Lower leg skin (tissue), 4 donors: Measurements from ENCODE around the gene IER5. TPM values are rescaled to one million over a fixed set of nuclear protein-coding genes. Genes with fewer than 3 reads are reported as not detected.

Experiments
- DNase-seq, 2 donors: peaks; one replicate each; pipeline ENCODE4 v3.0.0-alpha.2; 2019; ENCODE audit warnings: low spot score in 2 of 2
- H3K4me3 ChIP-seq: fragments of 200-600 bp; sonication (generic); 2 replicates; pipeline ENCODE4 v1.5.1; 2017; ENCODE audit warnings: mild to moderate bottlenecking, low read depth; ENCODE audit not compliant: poor library complexity, severe bottlenecking
- POLR2A ChIP-seq, 2 donors: fragments of 450-650 bp; IDR thresholded peaks; one replicate each; pipeline ENCODE4 v1.6.1; 2016 to 2017; ENCODE audit warnings: antibody characterized with exemption in 2 of 2, mild to moderate bottlenecking in 1 of 2, moderate library complexity in 1 of 2
- WGBS, 2 donors: methylation state at CpG; one replicate each; pipeline ENCODE4 v1.1.5; 2018; 5-methylcytosine and 5-hydroxymethylcytosine counted together
- intact Hi-C: fragments of 100-400 bp; cut with DNase I; formaldehyde crosslinking; loops from one replicate; pipeline ENCODE4 v1.15.0; 2023; ENCODE audit warnings: low total_unique reads
- total RNA-seq, 4 donors: library from RNA; depleted of rRNA; stranded (reverse); fragments of >200 nt; gene quantifications; one replicate each; pipeline ENCODE4 v1.1.0, GENCODE V29; 2016
- TF ChIP-seq, protein P1 (sequence below), 3 donors: fragments of 450-650 bp; IDR thresholded peaks; one replicate each; pipeline ENCODE4 v1.5.1; 2016; ENCODE audit warnings: antibody characterized with exemption in 3 of 3, mild to moderate bottlenecking in 3 of 3, moderate library complexity in 2 of 3

The IER5 gene
- total RNA-seq, 4 donors from 2014 or later, result 36.7 to 53.4 (median 48.3) TPM

GRCh38 chr1:181073638-181074037 is 14.9 kb upstream of the IER5 start:
- DNase-seq, result no peak
- WGBS, 2 donors, result 33 to 38% methylated on average over 10 of the region's 10 CpGs
- intact Hi-C loops, result no loop called here
- TF ChIP-seq POLR2A (IDR thresholded peaks at IDR 0.05), result no peak
- TF ChIP-seq, protein P1, sequence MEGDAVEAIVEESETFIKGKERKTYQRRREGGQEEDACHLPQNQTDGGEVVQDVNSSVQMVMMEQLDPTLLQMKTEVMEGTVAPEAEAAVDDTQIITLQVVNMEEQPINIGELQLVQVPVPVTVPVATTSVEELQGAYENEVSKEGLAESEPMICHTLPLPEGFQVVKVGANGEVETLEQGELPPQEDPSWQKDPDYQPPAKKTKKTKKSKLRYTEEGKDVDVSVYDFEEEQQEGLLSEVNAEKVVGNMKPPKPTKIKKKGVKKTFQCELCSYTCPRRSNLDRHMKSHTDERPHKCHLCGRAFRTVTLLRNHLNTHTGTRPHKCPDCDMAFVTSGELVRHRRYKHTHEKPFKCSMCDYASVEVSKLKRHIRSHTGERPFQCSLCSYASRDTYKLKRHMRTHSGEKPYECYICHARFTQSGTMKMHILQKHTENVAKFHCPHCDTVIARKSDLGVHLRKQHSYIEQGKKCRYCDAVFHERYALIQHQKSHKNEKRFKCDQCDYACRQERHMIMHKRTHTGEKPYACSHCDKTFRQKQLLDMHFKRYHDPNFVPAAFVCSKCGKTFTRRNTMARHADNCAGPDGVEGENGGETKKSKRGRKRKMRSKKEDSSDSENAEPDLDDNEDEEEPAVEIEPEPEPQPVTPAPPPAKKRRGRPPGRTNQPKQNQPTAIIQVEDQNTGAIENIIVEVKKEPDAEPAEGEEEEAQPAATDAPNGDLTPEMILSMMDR (IDR thresholded peaks at IDR 0.05), result no peak
- H3K4me3 ChIP-seq, result no peak overlapping the region

- 64 to 65% methylated on average over 5 of the region's 5 CpGs for WGBS, 2 donors
- DNase-seq, result no peak
- intact Hi-C loops, result no loop called here
- H3K4me3 ChIP-seq, result no peak overlapping the region
- TF ChIP-seq POLR2A (IDR thresholded peaks at IDR 0.05), result no peak
- TF ChIP-seq, protein P1 (IDR thresholded peaks at IDR 0.05), result no peak
Observed at GRCh38 chr1:181075766-181076350, 12.6 kb upstream of the IER5 start.

DNA sequence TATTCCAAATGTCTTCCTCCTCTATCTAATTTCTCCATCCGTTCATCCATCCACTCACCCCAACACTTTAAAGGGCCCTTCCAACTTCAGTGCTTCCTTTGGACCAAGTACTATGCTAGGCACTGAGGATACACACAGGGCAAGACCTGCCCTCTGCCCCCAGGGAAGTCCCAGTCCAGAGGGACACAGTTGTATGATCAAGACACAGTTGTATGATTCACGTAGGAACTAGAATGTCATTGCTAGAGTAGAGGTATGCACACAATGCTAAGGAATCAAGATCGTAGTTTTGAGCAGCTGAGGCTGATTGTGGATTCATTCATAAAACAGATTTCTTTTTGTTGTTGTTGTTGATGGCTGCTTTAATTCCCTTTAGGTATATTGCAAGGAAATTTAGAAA is 11.6 kb upstream of the IER5 start:
- DNase-seq, result no peak
- TF ChIP-seq POLR2A (IDR thresholded peaks at IDR 0.05), result no peak
- TF ChIP-seq, protein P1 (IDR thresholded peaks at IDR 0.05), result no peak
- no peak overlapping the region for H3K4me3 ChIP-seq
- 87% methylated on average over 3 of the region's 3 CpGs for WGBS, 2 donors
- intact Hi-C loops, result no loop called here

DNA sequence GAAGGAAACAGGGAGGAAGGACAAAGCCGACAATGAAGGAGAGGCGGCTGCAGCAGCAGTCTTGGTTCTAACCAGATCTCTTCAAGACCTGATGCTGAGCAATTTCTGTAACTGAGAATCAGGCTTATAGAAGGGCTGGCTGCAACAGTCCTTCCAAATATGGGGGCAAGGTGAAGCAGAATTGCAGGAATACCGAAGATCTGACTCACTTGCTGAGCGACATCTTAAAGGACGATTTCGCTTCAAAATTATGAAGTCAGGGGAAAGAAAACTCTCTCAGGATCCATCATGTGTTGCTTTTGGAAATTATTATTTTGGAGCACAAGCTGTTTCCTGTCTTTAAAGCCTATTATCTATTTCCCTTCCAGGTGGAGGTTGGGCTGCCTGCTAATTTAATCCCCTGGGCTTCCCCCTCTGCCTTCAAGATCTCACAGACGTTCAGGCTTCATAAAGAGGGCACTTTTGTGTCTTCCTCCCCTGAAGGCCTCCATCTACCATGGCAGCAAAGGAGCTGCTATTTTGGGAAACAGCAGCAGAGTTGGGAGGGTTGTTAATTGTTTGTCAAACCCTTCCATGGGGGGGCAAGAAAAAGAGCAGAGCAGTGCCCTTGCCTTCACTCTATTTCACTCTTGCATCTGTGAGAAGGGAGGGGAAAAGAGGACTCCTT is 10.8 kb upstream of the IER5 start:
- intact Hi-C loops, result no loop called here
- 73% methylated on average over 7 of the region's 7 CpGs for WGBS, 2 donors
- DNase-seq, result no peak
- TF ChIP-seq POLR2A (IDR thresholded peaks at IDR 0.05), result no peak
- TF ChIP-seq, protein P1 (IDR thresholded peaks at IDR 0.05), result no peak
- no peak overlapping the region for H3K4me3 ChIP-seq

DNA sequence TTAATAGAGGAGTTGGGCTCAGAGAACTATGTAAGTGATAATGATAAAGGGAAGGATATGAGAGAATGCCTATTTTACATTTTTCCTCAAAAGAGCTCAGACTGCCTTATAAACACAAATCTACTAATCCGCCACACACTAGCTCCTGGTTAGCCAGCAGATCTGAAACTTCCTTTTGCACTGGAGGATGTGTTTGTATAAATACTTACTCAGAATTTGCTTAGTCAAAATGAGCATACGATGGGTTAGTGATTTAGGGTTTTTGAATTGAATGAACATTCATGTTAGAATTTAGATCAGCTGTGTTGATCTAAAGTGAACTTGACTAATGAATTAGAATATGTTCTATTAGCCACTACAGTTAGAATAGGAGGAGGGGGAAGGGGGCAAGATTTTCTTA is 9.1 kb upstream of the IER5 start:
- H3K4me3 ChIP-seq, result no peak overlapping the region
- intact Hi-C loops, result no loop called here
- no peak for TF ChIP-seq POLR2A (IDR thresholded peaks at IDR 0.05)
- TF ChIP-seq, protein P1 (IDR thresholded peaks at IDR 0.05), result no peak
- DNase-seq, result no peak
- WGBS, 2 donors, result 88 to 90% methylated on average over 2 of the region's 2 CpGs
